NCI-H128 (cell line): Measurements from ENCODE around the gene GDF15.

Experiments used
- DNase-seq: peaks from one replicate; lab custom pipeline; 2025; ENCODE audit not compliant: unreplicated experiment; lab: John Stamatoyannopoulos, UW

GDF15 gene

DNA sequence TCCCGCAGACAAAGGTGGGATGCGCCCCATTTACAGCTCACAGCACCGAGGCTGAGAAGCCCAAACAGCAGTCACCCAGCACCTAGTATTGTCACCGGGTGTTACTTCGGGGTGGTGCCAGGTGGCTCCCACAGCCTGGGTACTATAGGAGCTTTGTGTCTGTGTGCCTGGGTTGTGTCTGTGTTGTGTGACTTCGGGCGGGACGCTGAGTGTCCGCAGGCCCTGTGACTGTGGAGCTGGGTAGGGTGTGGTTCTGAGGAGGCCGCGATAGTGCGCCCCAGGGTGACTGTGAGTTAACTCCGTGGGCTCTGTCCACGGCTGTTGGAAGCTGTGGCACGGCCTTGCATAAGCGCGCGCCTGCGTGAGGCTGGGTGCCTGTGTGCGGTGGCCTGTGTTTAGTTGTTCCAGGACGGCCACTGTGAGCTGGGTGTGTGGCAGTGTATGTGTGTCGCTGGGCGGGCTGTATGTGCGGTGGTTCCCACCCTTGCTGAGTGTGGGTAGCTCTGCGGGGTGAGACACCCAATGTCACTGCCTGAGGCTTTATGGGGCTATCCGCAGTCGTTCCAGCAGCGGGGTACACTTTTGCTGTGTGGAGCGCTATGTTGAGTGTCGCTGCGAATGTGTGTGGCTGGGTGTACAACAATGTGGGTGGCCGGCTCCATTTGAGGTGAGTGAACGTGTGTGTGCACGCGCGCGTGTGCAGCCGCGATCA lies 32.7 kb downstream of the GDF15 start:
- DNase-seq: no peak

DNA sequence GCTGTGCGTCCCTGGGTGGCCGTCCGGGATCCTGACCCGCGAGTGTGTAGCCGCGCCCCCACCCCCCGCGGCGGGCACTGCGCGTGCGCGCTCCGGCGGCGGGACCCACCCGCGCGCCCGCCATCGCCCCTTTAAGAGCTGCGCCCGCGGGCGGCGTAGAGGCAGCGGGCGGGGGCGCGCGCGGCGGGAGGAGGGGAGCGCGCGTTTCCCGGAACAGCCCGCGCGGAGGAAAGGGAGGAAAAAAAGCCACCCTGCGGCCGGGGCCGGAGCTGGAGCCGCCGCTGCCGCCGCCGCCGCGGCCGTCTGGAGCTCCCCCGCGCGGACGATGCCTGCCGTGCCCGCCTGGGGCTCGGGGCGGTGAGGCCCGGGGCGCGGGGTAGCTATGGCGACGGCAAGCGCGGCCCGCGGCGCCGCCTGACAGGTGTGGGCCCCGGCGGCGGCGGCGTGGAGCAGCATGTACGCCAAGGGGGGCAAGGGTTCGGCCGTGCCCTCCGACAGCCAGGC lies 33.3 kb downstream of the GDF15 start, which contains the start of gene SSBP4:
SSBP4 (plus strand) TSS at position 204 of the 504 bp plus-strand sequence; CDS start at position 455, 251 bp downstream.
- no peak for DNase-seq

DNA sequence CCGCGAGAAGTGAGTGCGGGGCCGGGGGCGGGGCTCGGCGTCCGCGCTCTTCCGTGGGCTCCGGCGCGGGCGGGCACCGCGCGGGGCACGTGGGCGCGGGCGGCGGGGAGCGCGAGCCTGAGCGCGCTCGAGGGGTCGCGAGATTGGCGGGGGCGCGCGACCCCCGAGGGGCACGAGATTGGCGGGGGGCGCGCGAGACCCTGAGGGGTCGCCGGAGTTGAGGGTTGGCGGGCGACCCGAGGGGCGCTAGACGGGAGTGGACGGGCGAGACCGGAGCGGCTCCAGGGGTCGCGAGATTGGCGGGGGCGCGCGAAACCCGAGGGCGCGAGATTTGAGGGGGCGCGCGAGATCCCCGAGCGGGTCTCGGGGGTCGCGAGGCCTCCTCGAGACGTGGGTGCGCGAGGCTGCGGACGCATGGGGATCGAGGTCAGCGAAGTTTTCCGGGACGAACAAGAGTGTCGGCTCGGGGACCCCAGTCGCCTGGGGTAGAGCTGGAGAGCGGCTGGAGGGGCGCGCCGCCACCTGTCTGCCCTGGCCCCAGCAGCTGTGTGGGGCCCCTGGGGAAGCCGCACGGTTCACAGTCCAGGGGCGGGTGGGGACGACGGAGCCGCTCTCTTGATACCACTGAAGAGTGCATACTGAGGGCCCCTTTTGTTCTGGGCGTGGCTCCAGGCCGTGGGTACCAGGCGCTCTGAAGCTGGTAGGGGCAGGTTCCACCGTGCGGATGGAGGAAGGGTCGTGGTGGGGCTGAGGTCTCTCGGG lies 33.9 kb downstream of the GDF15 start:
- no peak for DNase-seq

DNA sequence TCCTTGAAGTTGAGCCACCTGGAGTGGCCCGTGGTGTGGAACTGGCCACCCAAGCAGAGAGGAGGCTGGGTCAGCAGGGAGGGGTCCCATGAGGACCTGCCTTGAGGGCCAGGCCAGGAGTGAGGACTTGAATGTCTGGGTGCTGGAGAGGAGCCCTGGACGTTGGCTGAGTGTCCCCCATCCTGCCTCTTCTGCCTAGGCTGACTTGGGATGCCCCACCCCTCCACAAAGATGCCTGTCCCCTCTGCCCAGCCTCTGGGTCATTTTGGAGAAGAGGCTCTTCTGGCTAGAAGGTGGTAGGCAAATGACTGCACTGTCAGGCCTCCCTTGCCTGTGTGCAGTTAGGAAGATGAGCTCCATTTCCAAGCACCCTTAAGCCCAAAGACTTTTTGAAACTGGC lies 35.0 kb downstream of the GDF15 start:
- no peak for DNase-seq

DNA sequence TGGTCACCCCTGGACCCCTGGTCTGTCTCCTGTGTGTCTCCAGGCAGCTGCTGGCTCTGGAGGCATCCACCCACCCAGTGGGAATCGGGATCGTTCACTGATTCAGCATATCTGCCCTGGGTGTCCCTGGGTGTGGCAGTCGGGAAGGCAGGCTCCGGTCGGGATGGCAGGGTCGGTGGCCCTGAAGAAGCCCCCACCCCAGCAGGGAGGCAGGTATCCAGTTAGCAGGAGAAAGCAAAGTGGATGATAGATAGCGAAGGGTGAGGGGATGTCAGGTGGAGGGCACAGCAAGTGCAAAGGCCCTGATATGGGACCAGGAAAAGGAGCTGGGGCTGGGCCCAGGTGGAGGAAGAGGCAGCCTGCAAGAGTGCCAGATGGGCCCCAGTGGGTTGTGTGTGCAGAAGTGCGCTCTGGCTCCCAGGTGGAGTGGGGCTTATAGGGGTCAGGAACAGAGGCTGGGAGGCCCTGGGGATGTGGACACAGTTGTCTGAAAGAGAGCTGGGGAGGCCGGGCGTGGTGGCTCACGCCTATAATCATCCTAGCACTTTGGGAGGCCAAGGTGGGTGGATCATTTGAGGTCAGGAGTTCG lies 35.5 kb downstream of the GDF15 start:
- no peak for DNase-seq

DNA sequence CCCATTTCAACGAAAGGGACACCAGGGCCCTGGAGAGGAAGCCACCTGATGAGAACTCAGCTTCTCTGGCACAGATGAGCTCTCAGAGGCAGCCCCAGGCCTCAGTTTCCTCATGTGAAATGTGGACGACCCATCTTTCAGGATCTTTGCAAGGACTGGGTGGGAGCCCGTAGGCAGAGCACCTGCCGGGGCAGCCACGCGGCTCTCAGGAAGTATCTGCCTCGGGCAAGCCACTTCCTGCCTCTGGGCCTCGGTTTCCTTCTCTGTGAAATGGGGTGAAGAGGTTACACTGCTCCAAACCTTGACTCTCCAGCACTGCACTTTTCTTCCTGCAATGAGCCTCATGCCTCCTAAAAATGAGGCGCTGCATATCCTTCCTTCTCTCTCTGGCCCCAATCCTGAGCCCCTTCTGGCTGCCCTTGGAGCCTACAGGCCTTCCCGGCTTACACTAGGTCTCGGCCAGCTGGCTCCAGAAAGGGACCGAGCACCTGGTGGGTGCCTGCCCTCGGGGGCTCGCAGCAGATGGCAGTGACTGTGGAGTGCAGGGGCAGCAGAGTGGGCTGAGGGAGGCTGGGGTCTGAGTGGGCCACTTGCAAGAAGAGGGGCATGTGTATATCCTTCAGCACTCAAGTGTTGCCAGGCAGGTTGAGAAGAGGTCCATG lies 36.7 kb downstream of the GDF15 start:
- DNase-seq: no peak

DNA sequence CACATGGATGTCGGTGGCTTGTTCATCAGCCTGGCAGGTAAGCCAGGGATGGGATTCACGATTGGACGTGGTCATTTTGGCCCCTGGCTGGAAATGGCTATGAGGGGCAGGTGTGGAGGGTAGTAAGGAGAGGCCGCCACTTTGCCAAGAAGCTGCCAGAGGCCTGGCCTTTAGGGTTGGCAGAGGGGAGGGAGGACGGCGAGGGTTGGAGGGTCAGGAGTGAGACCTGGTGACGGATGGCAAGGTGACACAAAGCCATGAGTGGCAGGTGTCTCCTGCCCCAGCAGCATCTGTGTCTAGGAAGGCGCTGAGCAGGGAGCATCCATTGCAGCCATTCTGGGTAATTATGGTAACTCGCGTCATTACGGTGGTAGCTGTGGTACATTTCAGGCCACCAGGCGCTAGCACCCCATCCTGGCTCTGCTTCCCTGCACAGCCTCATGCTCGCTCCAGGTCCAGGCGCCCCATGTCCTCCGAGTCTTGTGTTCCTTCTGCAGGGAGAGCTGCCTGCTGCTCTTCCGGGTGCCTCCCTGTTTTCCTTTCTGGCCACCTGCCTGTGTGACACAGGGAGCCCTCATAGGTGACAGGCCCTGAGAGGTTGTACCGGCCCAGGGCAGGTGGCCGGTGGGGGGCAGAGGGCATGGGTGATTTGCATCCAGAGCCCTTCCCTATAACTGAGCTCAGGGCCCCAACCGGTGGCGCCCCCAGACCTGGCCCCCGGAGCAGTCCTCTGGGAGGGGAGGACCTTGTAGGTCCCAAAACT lies 37.5 kb downstream of the GDF15 start:
- no peak for DNase-seq

DNA sequence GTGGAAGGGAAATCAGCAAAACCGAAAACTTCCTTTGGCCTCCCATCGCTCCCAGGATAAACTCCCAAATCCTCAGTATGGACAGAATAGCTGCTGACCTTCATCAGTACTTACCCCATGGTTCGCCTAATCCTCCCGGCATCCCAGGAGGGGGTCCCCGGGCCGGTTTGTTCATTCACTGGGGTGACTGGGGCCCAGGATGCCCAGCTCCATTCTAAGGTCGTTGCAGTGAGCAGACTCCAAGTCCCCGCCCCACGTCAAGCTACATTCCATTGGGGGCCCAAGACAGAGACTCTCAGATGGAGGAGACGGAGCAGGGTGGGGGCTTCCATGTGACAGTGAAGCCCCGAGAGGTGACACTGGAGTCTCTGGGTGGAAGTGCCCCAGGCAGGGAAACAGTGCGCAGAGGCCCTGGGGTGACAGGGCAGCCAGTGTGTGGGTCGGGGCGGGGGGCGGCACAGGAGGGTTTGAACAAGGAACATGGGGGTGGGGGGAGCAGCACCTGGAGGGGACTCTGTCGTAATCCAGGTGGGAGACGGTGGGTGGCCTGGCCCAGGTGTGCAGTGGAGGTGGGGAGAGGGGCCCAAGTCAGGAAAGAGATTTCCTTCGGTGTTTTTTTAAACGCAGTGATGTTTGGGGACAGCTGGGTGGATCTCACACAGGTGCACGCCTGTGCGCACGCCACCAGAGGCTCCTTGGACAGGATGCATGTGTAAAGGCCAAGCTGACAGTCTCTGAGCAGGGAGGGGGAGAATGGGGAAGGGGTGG lies 38.3 kb downstream of the GDF15 start:
- no peak for DNase-seq

DNA sequence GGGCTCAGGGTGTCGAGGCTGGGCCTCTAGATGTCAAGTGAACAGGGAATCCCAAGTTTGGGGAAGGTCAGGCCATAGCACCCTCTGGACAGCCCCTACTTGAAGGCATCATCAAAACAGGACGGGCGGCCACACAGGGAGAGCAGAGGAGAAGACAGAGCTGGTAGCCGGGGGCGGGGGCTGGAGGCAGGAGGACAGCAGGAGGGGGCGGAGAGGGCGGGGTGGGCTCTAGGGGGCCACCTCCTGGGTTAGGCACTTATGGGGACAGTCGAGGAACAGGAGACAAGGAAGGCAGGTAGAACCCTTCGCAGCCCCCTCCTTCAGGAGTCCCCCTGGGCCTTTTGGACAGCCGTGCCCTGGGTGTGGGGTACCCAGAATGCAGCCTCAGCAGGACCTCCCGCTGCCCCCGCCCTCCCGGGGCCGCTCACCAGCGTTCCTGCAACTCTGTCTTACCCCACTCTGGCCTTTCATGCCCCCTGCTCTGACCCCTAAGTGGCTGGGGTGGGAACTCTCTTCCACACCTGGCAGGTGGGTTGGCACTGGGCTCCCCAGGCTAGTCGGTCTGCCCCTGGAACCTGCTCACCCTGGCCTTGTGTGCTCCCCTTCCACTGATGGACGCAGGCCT lies 39.0 kb downstream of the GDF15 start:
- no peak for DNase-seq

DNA sequence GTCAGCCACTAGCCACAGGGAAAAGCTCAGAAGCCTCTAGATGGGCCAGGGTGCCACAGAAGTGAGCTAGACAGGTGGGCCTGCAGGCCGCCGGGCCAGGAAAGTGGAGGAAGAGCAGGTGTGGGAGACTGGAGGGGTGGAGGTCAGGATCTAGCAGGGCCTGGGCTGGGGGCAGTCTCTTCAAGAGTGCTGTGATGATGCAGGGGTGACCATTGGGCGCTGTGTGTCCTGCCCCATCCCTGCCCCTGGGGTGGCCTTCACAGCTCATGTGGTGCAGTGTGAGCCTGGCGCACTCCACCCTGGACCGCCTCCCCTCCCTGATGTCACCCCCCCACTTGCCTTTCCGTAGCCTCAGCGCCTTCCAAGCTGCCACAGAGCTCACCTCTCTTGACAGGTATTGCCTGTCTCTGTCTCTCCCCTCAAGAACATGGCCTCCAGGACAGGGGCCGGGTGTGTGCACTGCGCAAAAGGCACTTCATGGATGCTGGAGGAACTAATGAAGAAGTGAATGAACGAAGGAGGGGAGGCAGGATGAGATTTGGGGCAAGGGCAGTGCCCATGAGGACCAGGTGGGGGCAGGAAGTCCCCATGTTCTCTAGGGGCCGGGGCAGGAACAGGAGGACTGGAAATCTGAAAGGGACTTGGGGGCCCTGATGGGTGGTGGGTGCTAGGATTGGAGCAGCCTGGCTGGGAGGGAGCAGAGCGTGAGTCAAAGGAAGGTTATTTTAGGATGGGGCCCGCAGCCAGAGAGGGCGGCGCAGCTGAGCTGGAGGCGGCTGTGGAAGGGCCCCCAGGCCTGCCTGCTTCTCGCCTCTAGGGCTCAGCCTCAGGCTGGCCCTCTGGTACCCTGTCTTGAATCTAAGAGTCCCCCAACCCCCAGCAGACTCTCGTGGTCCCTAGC lies 39.8 kb downstream of the GDF15 start:
- no peak for DNase-seq

DNA sequence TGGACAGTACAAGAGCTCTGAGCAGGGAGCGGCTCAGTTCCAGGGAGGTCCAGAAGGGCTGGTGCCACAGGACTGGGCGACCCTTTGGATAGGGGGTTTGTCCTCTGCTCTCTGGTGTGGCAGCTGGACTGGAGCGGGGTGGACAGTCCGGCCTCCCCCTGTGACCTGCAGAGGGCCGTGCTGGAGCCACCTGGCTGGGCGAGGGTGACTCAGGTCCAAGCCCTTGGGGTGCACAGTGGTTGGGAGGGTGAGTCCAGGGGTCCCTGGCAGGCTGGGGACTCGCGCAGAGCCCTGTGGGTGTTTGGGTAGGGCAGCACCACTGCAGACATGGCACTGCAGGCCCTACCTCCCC lies 40.4 kb downstream of the GDF15 start:
- DNase-seq: no peak

DNA sequence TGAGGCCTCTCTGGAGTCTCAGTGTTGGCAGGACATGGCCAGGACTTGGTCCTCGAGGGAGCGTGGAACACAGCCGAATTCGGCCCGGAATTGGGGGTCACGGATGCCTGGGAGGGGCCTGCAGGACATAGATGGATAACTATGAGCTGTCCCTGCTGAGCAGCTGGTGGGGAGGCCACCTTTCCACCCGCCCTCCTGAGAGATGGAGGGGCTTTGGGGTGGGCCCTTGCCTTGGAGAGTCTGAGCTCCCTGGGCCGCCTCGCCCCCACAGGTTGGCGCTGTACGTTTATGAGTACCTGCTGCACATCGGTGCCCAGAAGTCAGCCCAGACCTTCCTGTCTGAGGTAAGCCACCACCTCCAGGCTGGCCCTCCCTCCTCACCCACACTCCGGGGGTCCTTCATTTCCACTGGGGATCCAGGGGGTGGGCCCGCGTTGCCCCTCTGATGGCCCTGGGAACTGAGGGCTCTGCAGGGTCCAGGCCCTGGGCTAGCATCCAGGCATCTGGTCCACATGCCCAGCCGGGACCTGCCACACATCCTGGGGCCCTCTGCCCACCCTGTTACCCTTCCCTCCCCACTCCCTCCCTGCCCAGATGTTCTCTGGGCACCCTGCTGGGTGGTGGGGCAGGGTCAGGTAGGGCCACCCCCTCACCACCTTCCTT lies 41.3 kb downstream of the GDF15 start:
- no peak for DNase-seq

DNA sequence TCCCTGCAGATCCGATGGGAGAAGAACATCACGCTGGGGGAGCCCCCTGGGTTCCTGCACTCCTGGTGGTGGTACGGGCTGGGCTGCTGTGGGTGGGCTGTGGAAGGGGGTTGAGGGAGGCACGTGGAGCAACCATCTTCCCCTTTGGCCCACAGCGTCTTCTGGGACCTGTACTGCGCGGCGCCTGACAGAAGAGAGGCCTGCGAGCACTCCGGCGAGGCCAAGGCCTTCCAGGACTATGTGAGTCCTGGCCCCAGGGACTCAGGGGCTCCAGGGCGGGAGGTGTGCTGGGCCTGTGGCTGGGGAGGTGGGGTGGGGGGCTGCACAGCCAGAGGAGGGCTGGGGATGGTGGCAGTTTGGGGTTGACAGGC lies 41.8 kb downstream of the GDF15 start:
- no peak for DNase-seq

DNA sequence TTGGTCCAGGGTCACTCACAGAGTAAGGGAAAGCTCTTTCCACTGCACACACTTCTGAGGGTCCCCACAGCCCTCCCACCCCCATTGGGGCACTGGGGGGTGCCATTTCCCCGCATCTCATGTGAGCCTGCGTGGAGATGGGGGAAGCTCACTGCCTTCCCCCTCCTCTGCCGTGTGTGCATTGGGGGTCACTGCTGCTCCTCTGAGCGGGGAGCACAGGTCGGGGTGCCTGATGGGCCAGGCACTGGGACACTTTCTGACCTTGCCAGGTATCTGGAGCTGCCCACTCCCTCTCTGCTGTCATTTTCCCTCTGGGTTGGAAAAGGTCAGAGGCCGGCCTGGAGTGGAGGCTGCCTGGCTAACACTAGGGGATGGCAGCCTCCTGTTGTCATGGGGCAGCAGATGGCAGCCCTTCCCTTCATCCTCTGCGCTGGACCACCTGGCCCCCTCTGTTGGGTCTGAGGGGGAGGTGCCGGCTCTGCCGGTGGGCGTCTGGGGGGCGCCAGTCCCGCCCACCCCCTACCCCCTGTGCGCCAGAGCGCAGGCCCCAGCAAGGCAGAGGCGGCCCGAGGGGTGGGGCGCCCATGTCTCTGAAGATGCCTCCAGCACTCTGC lies 42.3 kb downstream of the GDF15 start:
- no peak for DNase-seq

DNA sequence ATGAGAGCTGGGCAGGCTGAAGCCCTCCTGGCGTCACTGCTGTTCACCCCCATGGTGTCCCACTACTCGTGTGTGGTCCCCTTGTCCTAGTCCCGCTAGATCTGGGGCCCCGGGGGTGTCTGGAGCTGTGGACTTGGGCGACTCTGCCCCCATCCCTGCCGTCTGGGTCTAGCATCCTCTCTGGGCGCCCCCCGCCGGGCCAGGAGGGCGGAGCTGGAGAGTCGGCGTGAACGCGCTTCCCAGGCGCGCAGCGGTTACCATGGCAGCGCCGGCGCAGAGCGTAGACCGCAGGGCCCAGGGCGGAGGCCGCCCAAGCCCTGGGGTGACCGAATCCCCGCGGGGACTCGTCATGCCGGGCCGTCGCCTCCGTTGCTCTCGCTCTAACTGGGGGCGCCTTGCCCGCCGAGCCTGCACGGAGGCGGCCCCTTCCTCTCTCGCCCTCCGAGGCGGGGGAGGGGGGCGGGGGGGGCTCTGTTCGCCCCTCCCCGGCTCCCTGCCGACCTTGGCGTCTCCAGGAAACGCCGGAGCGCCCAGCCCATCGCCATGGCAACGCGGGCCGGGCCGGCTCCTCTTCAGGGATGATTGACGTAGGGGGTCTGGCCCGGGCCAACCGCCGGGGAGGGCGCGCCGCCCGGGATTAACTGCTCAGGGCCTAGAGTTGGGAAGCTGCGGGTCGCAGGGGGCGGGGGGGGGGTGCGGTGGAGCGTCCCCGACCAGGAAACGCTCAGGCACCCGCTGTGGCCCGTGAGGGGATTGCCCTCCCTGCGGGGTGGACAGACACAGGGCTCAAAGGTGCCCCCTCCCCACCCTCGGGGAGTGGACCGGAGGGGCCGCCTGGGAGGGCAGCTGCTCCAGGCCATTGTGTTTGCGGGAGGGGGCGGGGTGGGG lies 43.1 kb downstream of the GDF15 start:
- peak; percentile 80 for DNase-seq

DNA sequence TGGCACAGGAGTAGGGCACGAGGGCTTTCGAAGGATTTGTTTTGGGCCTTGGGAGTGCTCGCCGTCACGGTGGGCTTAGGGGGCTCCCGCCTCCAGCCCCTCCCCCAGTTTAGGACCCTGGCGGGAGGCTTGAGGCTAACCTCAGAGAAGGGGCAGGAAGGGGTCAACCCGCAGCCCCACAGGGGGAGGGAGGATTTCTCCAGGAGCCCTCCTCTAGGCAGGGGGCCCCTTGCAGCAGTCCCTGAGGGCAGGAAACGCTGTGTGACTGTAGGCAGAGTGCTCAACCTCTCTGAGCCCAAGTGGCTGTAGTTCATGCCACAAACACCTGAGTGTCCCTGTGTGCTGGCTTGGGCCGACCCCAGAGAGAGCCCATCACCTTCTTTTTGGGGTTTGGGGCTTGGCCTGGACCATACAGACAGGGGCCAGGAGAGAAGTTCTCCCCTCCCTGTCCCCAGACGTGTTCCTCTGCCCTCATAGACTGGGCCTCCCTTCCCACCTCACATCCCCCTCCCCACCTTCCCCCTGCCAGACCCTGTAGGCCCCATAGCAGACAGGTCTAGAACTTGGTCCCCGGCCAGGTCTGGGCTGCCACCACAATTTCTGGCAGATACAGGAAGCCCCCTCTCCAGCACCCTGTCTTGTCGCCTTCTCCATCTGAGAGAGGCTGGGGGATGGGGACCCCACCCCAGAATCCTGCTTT lies 43.9 kb downstream of the GDF15 start:
- DNase-seq: no peak
